Neural cell (in vitro differentiated cells): ENCODE data around the gene AIF1L.

ENCODE experiments used
- CTCF ChIP-seq: fragments of 450-650 bp; IDR thresholded peaks from 2 replicates; pipeline ENCODE4 v1.5.1; 2014; ENCODE audit warnings: antibody characterized with exemption, mild to moderate bottlenecking, moderate library complexity; ENCODE audit not compliant: poor library complexity, severe bottlenecking
- MXI1 ChIP-seq: fragments of 450-650 bp; conservative IDR thresholded peaks from 2 replicates; pipeline ENCODE4 v1.6.1; 2014; ENCODE audit warnings: antibody characterized with exemption, mild to moderate bottlenecking; ENCODE audit not compliant: poor library complexity, severe bottlenecking
- POLR2AphosphoS5 ChIP-seq: IDR thresholded peaks from 2 replicates; pipeline ENCODE4 v1.6.1; 2012
- RAD21 ChIP-seq: fragments of 450-650 bp; conservative IDR thresholded peaks from 2 replicates; pipeline ENCODE4 v1.6.1; 2014; ENCODE audit warnings: antibody characterized with exemption, mild to moderate bottlenecking, moderate library complexity
- REST ChIP-seq: IDR thresholded peaks from 2 replicates; pipeline ENCODE4 v1.6.1; 2012; ENCODE audit warnings: borderline replicate concordance
- SMC3 ChIP-seq: fragments of 450-650 bp; conservative IDR thresholded peaks from 2 replicates; pipeline ENCODE4 v1.6.1; 2014; ENCODE audit warnings: antibody characterized with exemption, mild to moderate bottlenecking, moderate library complexity; ENCODE audit not compliant: poor library complexity

DNA sequence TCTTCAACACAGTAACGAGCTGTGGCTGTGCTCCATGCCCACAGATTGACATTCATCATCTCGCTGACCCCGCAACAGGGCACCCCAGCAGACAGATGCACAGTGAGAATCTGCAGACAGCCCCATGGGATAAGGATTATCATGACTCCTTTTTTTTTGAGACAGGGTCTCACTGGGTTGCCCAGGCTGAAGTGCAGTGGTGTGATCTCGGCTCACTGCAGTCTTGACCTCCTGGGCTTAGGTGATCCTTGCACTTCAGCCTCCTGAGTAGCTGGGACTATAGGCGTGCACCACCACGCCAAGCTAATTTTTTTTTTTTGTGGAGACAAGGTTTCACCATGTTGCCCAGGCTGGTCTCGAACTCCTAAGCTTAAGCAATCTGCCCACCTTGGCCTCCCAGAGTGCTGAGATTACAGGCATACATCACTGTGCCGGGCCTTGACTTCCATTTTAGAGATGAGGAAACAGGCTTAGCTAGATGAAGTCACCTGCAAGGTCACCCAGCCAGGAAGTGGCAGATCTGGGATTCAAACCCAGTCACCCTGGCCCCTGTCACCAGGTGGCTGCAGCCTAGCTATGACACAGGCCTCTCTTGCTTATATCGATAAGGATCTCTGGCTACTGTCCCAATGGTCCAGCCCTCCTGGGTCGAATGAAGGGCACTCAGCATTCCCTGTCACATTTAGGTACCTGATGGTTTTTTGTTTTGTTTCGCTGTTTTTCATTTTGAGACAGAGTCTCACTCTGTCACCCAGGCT lies 5.1 kb downstream of the AIF1L start:
- TF ChIP-seq CTCF, result no peak
- TF ChIP-seq SMC3, result no peak
- no peak for TF ChIP-seq REST
- TF ChIP-seq POLR2AphosphoS5, result no peak
- TF ChIP-seq RAD21, result no peak
- TF ChIP-seq MXI1, result no peak
